Vagina (tissue), 2 donors: Measurements from ENCODE around the gene C16orf92.

Experiments used
- POLR2A ChIP-seq, 2 donors: fragments of 450-650 bp; IDR thresholded peaks; one replicate each; pipeline ENCODE4 v1.6.1; 2017; ENCODE audit warnings: antibody characterized with exemption in 2 of 2, mild to moderate bottlenecking in 2 of 2, moderate library complexity in 2 of 2
- POLR2AphosphoS5 ChIP-seq, 2 donors: sonication (generic); formaldehyde crosslinking; IDR thresholded peaks; one replicate each; pipeline ENCODE4 v1.9.0; 2017; ENCODE audit warnings: antibody characterized with exemption in 2 of 2, mild to moderate bottlenecking in 2 of 2, low read depth in 1 of 2; ENCODE audit not compliant: insufficient read depth in 1 of 2
- TF ChIP-seq, protein P1 (sequence below), 3 experiments: fragments of 450-650 bp in 2 of 3; fragments of 200-600 bp in 1 of 3; sonication (generic) in 1 of 3; IDR thresholded peaks; one replicate each; pipeline ENCODE4 v1.5.1; 2017 to 2019; ENCODE audit warnings: antibody characterized with exemption in 3 of 3, mild to moderate bottlenecking in 2 of 3, moderate library complexity in 2 of 3

DNA sequence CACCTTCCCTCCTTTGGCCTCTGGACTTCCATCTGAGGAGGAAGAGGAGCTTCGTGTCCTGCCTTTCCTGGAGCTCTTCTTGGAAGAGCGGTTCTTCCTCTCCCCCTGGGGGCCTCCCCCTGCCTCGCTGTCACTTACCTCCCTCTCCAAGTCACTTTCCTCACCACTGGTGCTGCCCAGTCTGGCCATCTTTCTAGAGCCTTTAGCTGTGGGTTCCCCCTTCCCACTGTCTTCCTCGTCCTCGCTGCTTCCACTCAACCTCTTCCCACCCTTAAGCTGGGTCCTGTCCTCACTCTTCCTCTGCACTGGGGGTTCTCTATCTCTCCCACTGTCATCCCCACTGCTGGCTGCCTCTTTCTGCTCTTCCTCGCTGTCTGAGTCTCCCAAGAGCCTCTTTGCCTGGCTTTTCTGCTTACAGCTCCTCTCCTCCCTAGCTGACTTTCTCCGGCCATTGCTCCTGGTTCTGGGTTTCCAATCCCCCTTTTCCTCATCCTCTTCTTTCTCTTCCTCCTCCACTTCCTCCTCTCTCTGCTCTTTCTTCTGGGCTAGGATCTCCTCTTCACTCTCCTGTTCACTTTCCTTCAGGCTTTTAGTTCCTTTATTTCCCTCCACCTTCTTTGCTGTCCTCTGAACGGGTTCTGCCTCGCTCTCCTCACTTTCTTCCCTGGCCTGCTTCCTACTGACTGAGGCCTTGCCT, 28.9 kb upstream of the C16orf92 start:
- TF ChIP-seq, protein P1, sequence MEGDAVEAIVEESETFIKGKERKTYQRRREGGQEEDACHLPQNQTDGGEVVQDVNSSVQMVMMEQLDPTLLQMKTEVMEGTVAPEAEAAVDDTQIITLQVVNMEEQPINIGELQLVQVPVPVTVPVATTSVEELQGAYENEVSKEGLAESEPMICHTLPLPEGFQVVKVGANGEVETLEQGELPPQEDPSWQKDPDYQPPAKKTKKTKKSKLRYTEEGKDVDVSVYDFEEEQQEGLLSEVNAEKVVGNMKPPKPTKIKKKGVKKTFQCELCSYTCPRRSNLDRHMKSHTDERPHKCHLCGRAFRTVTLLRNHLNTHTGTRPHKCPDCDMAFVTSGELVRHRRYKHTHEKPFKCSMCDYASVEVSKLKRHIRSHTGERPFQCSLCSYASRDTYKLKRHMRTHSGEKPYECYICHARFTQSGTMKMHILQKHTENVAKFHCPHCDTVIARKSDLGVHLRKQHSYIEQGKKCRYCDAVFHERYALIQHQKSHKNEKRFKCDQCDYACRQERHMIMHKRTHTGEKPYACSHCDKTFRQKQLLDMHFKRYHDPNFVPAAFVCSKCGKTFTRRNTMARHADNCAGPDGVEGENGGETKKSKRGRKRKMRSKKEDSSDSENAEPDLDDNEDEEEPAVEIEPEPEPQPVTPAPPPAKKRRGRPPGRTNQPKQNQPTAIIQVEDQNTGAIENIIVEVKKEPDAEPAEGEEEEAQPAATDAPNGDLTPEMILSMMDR (IDR thresholded peaks at IDR 0.05), result no peak
- TF ChIP-seq POLR2AphosphoS5 (IDR thresholded peaks at IDR 0.05; ENCODE audit: insufficient read depth in 1 of 2, low read depth in 1 of 2) (no peak), POLR2A (IDR thresholded peaks at IDR 0.05) (no peak)
